GM19395 (cell line): ENCODE results near the gene SGMS1.
A peak's percentile ranks its signal among the peaks of the same experiment; 100 is the strongest.
"Not testable (repeated sequence)": the region's sequence is repeated elsewhere in the genome, so short reads cannot be mapped to it uniquely, and the experiment has no call there.

Experiments used
- ATAC-seq: cut with Tn5 transposase; IDR thresholded peaks from one replicate; pipeline ENCODE4 v1.9.1; 2021; ENCODE audit warnings: mild to moderate bottlenecking, moderate library complexity; ENCODE audit not compliant: unreplicated experiment

Gene SGMS1

GRCh38 chr10:50355693-50356480 lies 267.9 kb downstream of the SGMS1 start:
- ATAC-seq: not testable (repeated sequence)

- no peak for ATAC-seq
These were observed 272.1 kb downstream of the SGMS1 start for GRCh38 chr10:50351483-50352146.

- ATAC-seq: no peak
These were observed 273.4 kb downstream of the SGMS1 start for GRCh38 chr10:50350366-50350765.

- no peak for ATAC-seq
These were observed 274.2 kb downstream of the SGMS1 start for GRCh38 chr10:50349554-50349953.

GRCh38 chr10:50347394-50347802 lies 276.4 kb downstream of the SGMS1 start:
- ATAC-seq: peak; percentile 86

- no peak for ATAC-seq
These were observed 276.8 kb downstream of the SGMS1 start for GRCh38 chr10:50346942-50347341.

- no peak for ATAC-seq
These were observed 278.2 kb downstream of the SGMS1 start for GRCh38 chr10:50345545-50345944.

GRCh38 chr10:50343702-50344331 lies 279.9 kb downstream of the SGMS1 start:
- no peak for ATAC-seq

GRCh38 chr10:50341987-50342386 lies 281.8 kb downstream of the SGMS1 start:
- no peak for ATAC-seq

- ATAC-seq: peak; percentile 63
These were observed 287.6 kb downstream of the SGMS1 start for GRCh38 chr10:50336140-50336539.

GRCh38 chr10:50335397-50335796 lies 288.4 kb downstream of the SGMS1 start:
- ATAC-seq: no peak

- no peak for ATAC-seq
These were observed 289.5 kb downstream of the SGMS1 start for GRCh38 chr10:50334273-50334672.

GRCh38 chr10:50333872-50334271 lies 289.9 kb downstream of the SGMS1 start:
- no peak for ATAC-seq

GRCh38 chr10:50332108-50332842 lies 291.5 kb downstream of the SGMS1 start:
- ATAC-seq: no peak

GRCh38 chr10:50331486-50331885 lies 292.3 kb downstream of the SGMS1 start:
- no peak for ATAC-seq

GRCh38 chr10:50326757-50327701 lies 296.7 kb downstream of the SGMS1 start:
- ATAC-seq: no peak

GRCh38 chr10:50326172-50326555 lies 297.6 kb downstream of the SGMS1 start:
- ATAC-seq: no peak

GRCh38 chr10:50325449-50326171 lies 298.1 kb downstream of the SGMS1 start:
- no peak for ATAC-seq

GRCh38 chr10:50324680-50325393 lies 298.9 kb downstream of the SGMS1 start:
- ATAC-seq: no peak
